ENCODE results near the gene CRYBG2.
"Not testable (repeated sequence)": the region's sequence is repeated elsewhere in the genome, so short reads cannot be mapped to it uniquely, and the experiment has no call there.

CRYBG2 gene

GRCh38 chr1:26337625-26338024, 16.3 kb downstream of the CRYBG2 start:
- no peaks in the 10 kb centered on the region for H3K27me3 ChIP-seq (replicated peaks; ENCODE audit: control insufficient read depth, insufficient read depth, low read length, poor library complexity, severe bottlenecking)
- H3K9me3 ChIP-seq (ENCODE audit: control insufficient read depth, low read length) = no peaks in the 10 kb centered on the region
- no peaks in the 10 kb centered on the region for H3K36me3 ChIP-seq (ENCODE audit: control insufficient read depth, insufficient read depth, low read length)
- H3K27ac ChIP-seq (ENCODE audit: insufficient read depth, low read length, poor library complexity, severe bottlenecking) = no peak overlapping the region
- H3K4me3 ChIP-seq (ENCODE audit: insufficient read depth, low read depth, low read length, poor library complexity, severe bottlenecking) = no peak overlapping the region
- H3K4me1 ChIP-seq (ENCODE audit: control insufficient read depth, insufficient read depth, low read length, poor library complexity, severe bottlenecking) = peaks cover 13% of the 10 kb centered on the region
- DNase-seq = no peak

- Histone ChIP-seq H3K36me3 (ENCODE audit: control insufficient read depth, insufficient read depth, low read length) (no peaks in the 10 kb centered on the region), H3K4me1 (ENCODE audit: control insufficient read depth, insufficient read depth, low read length, poor library complexity, severe bottlenecking) (peaks cover 13% of the 10 kb centered on the region), H3K27me3 (replicated peaks; ENCODE audit: control insufficient read depth, insufficient read depth, low read length, poor library complexity, severe bottlenecking) (no peaks in the 10 kb centered on the region), H3K4me3 (ENCODE audit: insufficient read depth, low read depth, low read length, poor library complexity, severe bottlenecking) (no peak overlapping the region), H3K27ac (ENCODE audit: insufficient read depth, low read length, poor library complexity, severe bottlenecking) (no peak overlapping the region), H3K9me3 (ENCODE audit: control insufficient read depth, low read length) (no peaks in the 10 kb centered on the region)
- DNase-seq = no peak
These were observed 16.8 kb downstream of the CRYBG2 start for GRCh38 chr1:26337206-26337535.

- Histone ChIP-seq H3K9me3 (ENCODE audit: control insufficient read depth, low read length) (no peaks in the 10 kb centered on the region), H3K4me3 (ENCODE audit: insufficient read depth, low read depth, low read length, poor library complexity, severe bottlenecking) (peak overlapping the region; percentile 74), H3K36me3 (ENCODE audit: control insufficient read depth, insufficient read depth, low read length) (no peaks in the 10 kb centered on the region), H3K27ac (ENCODE audit: insufficient read depth, low read length, poor library complexity, severe bottlenecking) (peak overlapping the region; percentile 42), H3K4me1 (ENCODE audit: control insufficient read depth, insufficient read depth, low read length, poor library complexity, severe bottlenecking) (peaks cover 13% of the 10 kb centered on the region), H3K27me3 (replicated peaks; ENCODE audit: control insufficient read depth, insufficient read depth, low read length, poor library complexity, severe bottlenecking) (no peaks in the 10 kb centered on the region)
- DNase-seq = peak; percentile 84 to 87 (median 84)
These were observed 17.3 kb downstream of the CRYBG2 start for GRCh38 chr1:26336477-26337205.

- Histone ChIP-seq H3K27me3 (replicated peaks; ENCODE audit: control insufficient read depth, insufficient read depth, low read length, poor library complexity, severe bottlenecking) (no peaks in the 10 kb centered on the region), H3K4me3 (ENCODE audit: insufficient read depth, low read depth, low read length, poor library complexity, severe bottlenecking) (peak overlapping the region; percentile 74), H3K36me3 (ENCODE audit: control insufficient read depth, insufficient read depth, low read length) (no peaks in the 10 kb centered on the region), H3K4me1 (ENCODE audit: control insufficient read depth, insufficient read depth, low read length, poor library complexity, severe bottlenecking) (peaks cover 13% of the 10 kb centered on the region), H3K27ac (ENCODE audit: insufficient read depth, low read length, poor library complexity, severe bottlenecking) (no peak overlapping the region), H3K9me3 (ENCODE audit: control insufficient read depth, low read length) (no peaks in the 10 kb centered on the region)
- no peak for DNase-seq
These were observed 18.0 kb downstream of the CRYBG2 start for GRCh38 chr1:26335774-26336476.

- H3K36me3 ChIP-seq (ENCODE audit: control insufficient read depth, insufficient read depth, low read length); H3K4me3 ChIP-seq (ENCODE audit: insufficient read depth, low read depth, low read length, poor library complexity, severe bottlenecking); H3K27me3 ChIP-seq (replicated peaks; ENCODE audit: control insufficient read depth, insufficient read depth, low read length, poor library complexity, severe bottlenecking); DNase-seq; H3K27ac ChIP-seq (ENCODE audit: insufficient read depth, low read length, poor library complexity, severe bottlenecking); H3K9me3 ChIP-seq (ENCODE audit: control insufficient read depth, low read length): not testable (repeated sequence)
- peaks cover 13% of the 10 kb centered on the region for H3K4me1 ChIP-seq (ENCODE audit: control insufficient read depth, insufficient read depth, low read length, poor library complexity, severe bottlenecking)
These were observed 20.6 kb downstream of the CRYBG2 start for GRCh38 chr1:26333312-26333711.

DNA sequence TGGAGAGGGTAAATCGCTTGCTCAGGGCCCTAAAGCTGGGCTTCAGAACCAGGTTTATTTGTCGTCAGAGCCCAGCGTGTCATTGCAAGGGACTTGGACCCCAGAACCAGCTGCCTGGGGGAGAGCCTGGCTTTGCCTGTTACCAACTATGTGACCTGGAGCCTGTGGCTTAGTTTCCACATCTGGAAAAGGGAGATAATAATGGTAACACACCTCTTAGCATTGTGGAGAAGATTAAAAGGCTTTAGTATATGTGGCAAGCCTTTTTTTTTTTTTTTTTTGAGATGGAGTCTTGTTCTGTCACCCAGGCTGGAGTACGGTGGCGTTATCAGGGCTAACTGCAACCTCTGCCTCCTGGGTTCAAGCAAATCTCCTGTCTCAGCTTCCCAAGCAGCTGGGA, 23.7 kb downstream of the CRYBG2 start:
- Histone ChIP-seq H3K4me1 (ENCODE audit: control insufficient read depth, insufficient read depth, low read length, poor library complexity, severe bottlenecking) (peaks cover under 1% of the 10 kb centered on the region), H3K27me3 (replicated peaks; ENCODE audit: control insufficient read depth, insufficient read depth, low read length, poor library complexity, severe bottlenecking) (no peaks in the 10 kb centered on the region), H3K4me3 (ENCODE audit: insufficient read depth, low read depth, low read length, poor library complexity, severe bottlenecking) (no peak overlapping the region), H3K9me3 (ENCODE audit: control insufficient read depth, low read length) (no peaks in the 10 kb centered on the region), H3K27ac (ENCODE audit: insufficient read depth, low read length, poor library complexity, severe bottlenecking) (no peak overlapping the region), H3K36me3 (ENCODE audit: control insufficient read depth, insufficient read depth, low read length) (no peaks in the 10 kb centered on the region)
- DNase-seq = no peak

- H3K36me3 ChIP-seq (ENCODE audit: control insufficient read depth, insufficient read depth, low read length); H3K27me3 ChIP-seq (replicated peaks; ENCODE audit: control insufficient read depth, insufficient read depth, low read length, poor library complexity, severe bottlenecking); H3K4me3 ChIP-seq (ENCODE audit: insufficient read depth, low read depth, low read length, poor library complexity, severe bottlenecking); H3K27ac ChIP-seq (ENCODE audit: insufficient read depth, low read length, poor library complexity, severe bottlenecking); H3K9me3 ChIP-seq (ENCODE audit: control insufficient read depth, low read length); DNase-seq; H3K4me1 ChIP-seq (ENCODE audit: control insufficient read depth, insufficient read depth, low read length, poor library complexity, severe bottlenecking): not testable (repeated sequence)
These were observed 24.6 kb downstream of the CRYBG2 start for GRCh38 chr1:26329380-26329779.

DNA sequence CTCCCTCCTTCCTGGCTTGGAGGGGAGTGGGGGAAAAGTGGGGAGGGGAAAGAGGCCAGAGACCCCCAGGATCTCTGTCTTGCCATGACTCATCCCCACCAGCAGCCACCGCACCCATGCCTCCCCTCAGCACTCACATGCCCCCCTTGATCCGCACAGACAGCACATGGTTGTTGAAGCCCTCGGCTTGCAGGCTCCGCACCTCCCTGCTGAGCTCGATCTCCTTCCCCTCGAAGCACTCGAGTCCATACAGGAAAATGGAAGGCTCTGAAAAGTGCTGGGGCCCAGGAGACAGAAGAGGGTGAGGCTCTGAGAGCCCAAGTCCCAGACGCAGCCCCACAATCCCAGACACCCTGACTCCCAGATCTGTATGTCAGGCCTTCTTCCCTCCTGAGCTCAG, 25.3 kb downstream of the CRYBG2 start:
- Histone ChIP-seq H3K4me3 (ENCODE audit: insufficient read depth, low read depth, low read length, poor library complexity, severe bottlenecking) (no peak overlapping the region), H3K27ac (ENCODE audit: insufficient read depth, low read length, poor library complexity, severe bottlenecking) (no peak overlapping the region), H3K9me3 (ENCODE audit: control insufficient read depth, low read length) (no peaks in the 10 kb centered on the region), H3K4me1 (ENCODE audit: control insufficient read depth, insufficient read depth, low read length, poor library complexity, severe bottlenecking) (no peaks in the 10 kb centered on the region), H3K36me3 (ENCODE audit: control insufficient read depth, insufficient read depth, low read length) (peaks cover 2% of the 10 kb centered on the region), H3K27me3 (replicated peaks; ENCODE audit: control insufficient read depth, insufficient read depth, low read length, poor library complexity, severe bottlenecking) (no peaks in the 10 kb centered on the region)
- DNase-seq = no peak

- Histone ChIP-seq H3K27ac (ENCODE audit: insufficient read depth, low read length, poor library complexity, severe bottlenecking) (no peak overlapping the region), H3K9me3 (ENCODE audit: control insufficient read depth, low read length) (no peaks in the 10 kb centered on the region), H3K36me3 (ENCODE audit: control insufficient read depth, insufficient read depth, low read length) (peaks cover 6% of the 10 kb centered on the region), H3K27me3 (replicated peaks; ENCODE audit: control insufficient read depth, insufficient read depth, low read length, poor library complexity, severe bottlenecking) (no peaks in the 10 kb centered on the region), H3K4me1 (ENCODE audit: control insufficient read depth, insufficient read depth, low read length, poor library complexity, severe bottlenecking) (no peaks in the 10 kb centered on the region), H3K4me3 (ENCODE audit: insufficient read depth, low read depth, low read length, poor library complexity, severe bottlenecking) (no peak overlapping the region)
- no peak for DNase-seq
These were observed 26.0 kb downstream of the CRYBG2 start for GRCh38 chr1:26327956-26328362.

- peaks cover 25% of the 10 kb centered on the region for H3K4me1 ChIP-seq (ENCODE audit: control insufficient read depth, insufficient read depth, low read length, poor library complexity, severe bottlenecking)
- H3K4me3 ChIP-seq (ENCODE audit: insufficient read depth, low read depth, low read length, poor library complexity, severe bottlenecking) = no peak overlapping the region
- no peaks in the 10 kb centered on the region for H3K9me3 ChIP-seq (ENCODE audit: control insufficient read depth, low read length)
- H3K27me3 ChIP-seq (replicated peaks; ENCODE audit: control insufficient read depth, insufficient read depth, low read length, poor library complexity, severe bottlenecking) = no peaks in the 10 kb centered on the region
- no peak for DNase-seq
- H3K36me3 ChIP-seq (ENCODE audit: control insufficient read depth, insufficient read depth, low read length) = peaks cover 35% of the 10 kb centered on the region
- H3K27ac ChIP-seq (ENCODE audit: insufficient read depth, low read length, poor library complexity, severe bottlenecking) = no peak overlapping the region
These were observed 29.4 kb downstream of the CRYBG2 start for GRCh38 chr1:26324550-26324949.

Measured in effector memory CD4-positive, alpha-beta T cell (primary cell).